Measurements from ENCODE around the gene FERMT1. TPM values are rescaled to one million over a fixed set of nuclear protein-coding genes. Genes with fewer than 3 reads are reported as not detected.
A peak's percentile ranks its signal among the peaks of the same experiment; 100 is the strongest.

FERMT1 gene
- total RNA-seq, 1 donor from 2014 or later, result 1.4 TPM

GRCh38 chr20:6067763-6068318 is 55.0 kb downstream of the FERMT1 start:
- Histone ChIP-seq H3K4me3 (no peak overlapping the region), H3K9me3 (no peaks in the 10 kb centered on the region), H3K27ac (no peak overlapping the region), H3K4me1 (no peaks in the 10 kb centered on the region), H3K36me3 (no peaks in the 10 kb centered on the region), H3K27me3 (ENCODE audit: low read depth) (no peaks in the 10 kb centered on the region)
- TF ChIP-seq, protein P1, sequence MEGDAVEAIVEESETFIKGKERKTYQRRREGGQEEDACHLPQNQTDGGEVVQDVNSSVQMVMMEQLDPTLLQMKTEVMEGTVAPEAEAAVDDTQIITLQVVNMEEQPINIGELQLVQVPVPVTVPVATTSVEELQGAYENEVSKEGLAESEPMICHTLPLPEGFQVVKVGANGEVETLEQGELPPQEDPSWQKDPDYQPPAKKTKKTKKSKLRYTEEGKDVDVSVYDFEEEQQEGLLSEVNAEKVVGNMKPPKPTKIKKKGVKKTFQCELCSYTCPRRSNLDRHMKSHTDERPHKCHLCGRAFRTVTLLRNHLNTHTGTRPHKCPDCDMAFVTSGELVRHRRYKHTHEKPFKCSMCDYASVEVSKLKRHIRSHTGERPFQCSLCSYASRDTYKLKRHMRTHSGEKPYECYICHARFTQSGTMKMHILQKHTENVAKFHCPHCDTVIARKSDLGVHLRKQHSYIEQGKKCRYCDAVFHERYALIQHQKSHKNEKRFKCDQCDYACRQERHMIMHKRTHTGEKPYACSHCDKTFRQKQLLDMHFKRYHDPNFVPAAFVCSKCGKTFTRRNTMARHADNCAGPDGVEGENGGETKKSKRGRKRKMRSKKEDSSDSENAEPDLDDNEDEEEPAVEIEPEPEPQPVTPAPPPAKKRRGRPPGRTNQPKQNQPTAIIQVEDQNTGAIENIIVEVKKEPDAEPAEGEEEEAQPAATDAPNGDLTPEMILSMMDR (IDR thresholded peaks at IDR 0.05), result no peak
- ATAC-seq (no peak), DNase-seq (no peak)
- intact Hi-C loops (cut with DNase I), result no loop called here

DNA sequence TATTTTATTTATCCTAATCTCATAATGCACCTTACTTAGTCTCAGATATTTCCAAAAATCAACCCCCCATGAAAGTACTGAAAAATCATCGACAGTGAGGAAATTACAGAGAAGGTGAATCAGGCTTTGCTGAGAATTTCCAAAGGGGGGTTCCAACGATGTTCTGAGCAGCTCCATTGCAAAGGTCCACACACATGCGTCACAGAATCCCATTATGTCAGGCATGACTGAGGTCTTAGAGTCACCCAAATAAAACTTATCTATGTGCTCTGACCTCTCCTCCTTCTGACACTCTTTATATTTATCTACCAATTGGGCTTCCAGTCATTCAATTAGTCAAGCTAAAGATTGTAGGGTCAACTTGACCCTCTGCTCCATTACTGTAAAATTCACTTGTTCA is 56.2 kb downstream of the FERMT1 start:
- no peak overlapping the region for H3K27ac ChIP-seq
- TF ChIP-seq, protein P1 (IDR thresholded peaks at IDR 0.05), result no peak
- no peaks in the 10 kb centered on the region for H3K9me3 ChIP-seq
- H3K36me3 ChIP-seq, result no peaks in the 10 kb centered on the region
- H3K4me3 ChIP-seq, result no peak overlapping the region
- ATAC-seq, result no peak
- no peak for DNase-seq
- no peaks in the 10 kb centered on the region for H3K27me3 ChIP-seq (ENCODE audit: low read depth)
- H3K4me1 ChIP-seq, result no peaks in the 10 kb centered on the region
- intact Hi-C loops (cut with DNase I), result no loop called here

GRCh38 chr20:6061544-6061943 is 61.3 kb downstream of the FERMT1 start:
- DNase-seq (no peak), ATAC-seq (no peak)
- no peaks in the 10 kb centered on the region for H3K36me3 ChIP-seq
- H3K9me3 ChIP-seq, result no peaks in the 10 kb centered on the region
- H3K4me1 ChIP-seq, result no peaks in the 10 kb centered on the region
- intact Hi-C loops (cut with DNase I), result no loop called here
- TF ChIP-seq, protein P1 (IDR thresholded peaks at IDR 0.05), result no peak
- no peak overlapping the region for H3K27ac ChIP-seq
- H3K27me3 ChIP-seq (ENCODE audit: low read depth), result peaks cover 7% of the 10 kb centered on the region
- no peak overlapping the region for H3K4me3 ChIP-seq

- ATAC-seq, result no peak
Observed at GRCh38 chr20:6060213-6060612, 62.6 kb downstream of the FERMT1 start.

DNA sequence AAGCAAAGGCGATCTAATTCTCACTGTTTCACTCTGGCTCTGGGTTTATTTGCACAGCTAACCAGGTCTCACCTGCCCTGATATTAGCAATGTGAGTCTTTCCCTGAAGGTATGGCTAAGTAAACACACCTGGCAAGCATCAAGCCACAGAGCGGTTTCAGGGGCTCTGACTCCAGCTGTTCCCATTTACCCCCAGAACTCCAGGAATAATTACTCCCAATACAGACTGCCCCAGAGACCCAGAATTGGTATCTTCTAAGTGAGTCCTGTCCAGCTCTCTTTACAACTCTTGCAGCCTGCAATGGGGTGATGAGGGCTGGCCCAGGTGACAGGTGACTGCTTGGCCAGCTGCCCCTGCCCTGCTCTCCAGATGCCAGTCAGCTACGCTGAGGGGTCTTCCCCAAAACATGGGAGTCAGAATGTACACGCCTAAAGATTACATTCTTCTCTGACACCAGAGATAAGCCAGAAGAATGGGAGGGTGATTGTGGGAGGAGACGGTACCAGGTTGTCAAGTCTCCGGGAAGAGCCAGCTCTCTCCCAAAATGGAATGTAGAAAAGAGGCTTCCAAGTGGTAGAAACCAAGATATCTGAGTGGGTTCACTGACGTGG is 64.0 kb downstream of the FERMT1 start:
- TF ChIP-seq, protein P1 (IDR thresholded peaks at IDR 0.05), result no peak
- H3K36me3 ChIP-seq, result no peaks in the 10 kb centered on the region
- DNase-seq, result peak; percentile 68
- ATAC-seq, result peak; percentile 68 to 71
- H3K4me1 ChIP-seq, result peaks cover 5% of the 10 kb centered on the region
- H3K4me3 ChIP-seq, result no peak overlapping the region
- intact Hi-C loops (cut with DNase I), result no loop called here
- H3K27ac ChIP-seq, result peak overlapping the region; percentile 71
- no peaks in the 10 kb centered on the region for H3K9me3 ChIP-seq
- peaks cover 9% of the 10 kb centered on the region for H3K27me3 ChIP-seq (ENCODE audit: low read depth)

More at GRCh38 chr20:6060213-6060612, 62.6 kb downstream of the FERMT1 start:
- no peak for DNase-seq
- H3K4me1 ChIP-seq, result peaks cover 5% of the 10 kb centered on the region
- peak overlapping the region; percentile 71 for H3K27ac ChIP-seq
- H3K27me3 ChIP-seq (ENCODE audit: low read depth), result peaks cover 7% of the 10 kb centered on the region
- TF ChIP-seq, protein P1 (IDR thresholded peaks at IDR 0.05), result no peak
- intact Hi-C loops (cut with DNase I), result no loop called here
- H3K36me3 ChIP-seq, result no peaks in the 10 kb centered on the region
- H3K9me3 ChIP-seq, result no peaks in the 10 kb centered on the region
- no peak overlapping the region for H3K4me3 ChIP-seq

All from lower lobe of right lung (tissue), 2 donors.